Stomach (tissue), 4 donors: ENCODE measurements around the gene SFMBT2.

Experiments
- POLR2A ChIP-seq, 4 donors: fragments of 450-650 bp; IDR thresholded peaks; one replicate each; pipeline ENCODE4 v1.6.1; 2016; ENCODE audit warnings: antibody characterized with exemption in 4 of 4, control low read depth in 2 of 4, mild to moderate bottlenecking in 1 of 4, moderate library complexity in 1 of 4
- POLR2AphosphoS5 ChIP-seq, 3 donors: sonication (generic); formaldehyde crosslinking; IDR thresholded peaks; one replicate each; pipeline ENCODE4 v1.6.1; 2016; ENCODE audit warnings: antibody characterized with exemption in 3 of 3
- TF ChIP-seq, protein P1 (sequence below), 7 experiments: fragments of 450-650 bp in 4 of 7; fragments of 200-600 bp in 3 of 7; sonication (generic) in 3 of 7; IDR thresholded peaks; one replicate each; pipeline ENCODE4 v1.5.1; 2016 to 2019; ENCODE audit warnings: antibody characterized with exemption in 7 of 7, control low read depth in 2 of 7, mild to moderate bottlenecking in 1 of 7

- TF ChIP-seq, protein P1, sequence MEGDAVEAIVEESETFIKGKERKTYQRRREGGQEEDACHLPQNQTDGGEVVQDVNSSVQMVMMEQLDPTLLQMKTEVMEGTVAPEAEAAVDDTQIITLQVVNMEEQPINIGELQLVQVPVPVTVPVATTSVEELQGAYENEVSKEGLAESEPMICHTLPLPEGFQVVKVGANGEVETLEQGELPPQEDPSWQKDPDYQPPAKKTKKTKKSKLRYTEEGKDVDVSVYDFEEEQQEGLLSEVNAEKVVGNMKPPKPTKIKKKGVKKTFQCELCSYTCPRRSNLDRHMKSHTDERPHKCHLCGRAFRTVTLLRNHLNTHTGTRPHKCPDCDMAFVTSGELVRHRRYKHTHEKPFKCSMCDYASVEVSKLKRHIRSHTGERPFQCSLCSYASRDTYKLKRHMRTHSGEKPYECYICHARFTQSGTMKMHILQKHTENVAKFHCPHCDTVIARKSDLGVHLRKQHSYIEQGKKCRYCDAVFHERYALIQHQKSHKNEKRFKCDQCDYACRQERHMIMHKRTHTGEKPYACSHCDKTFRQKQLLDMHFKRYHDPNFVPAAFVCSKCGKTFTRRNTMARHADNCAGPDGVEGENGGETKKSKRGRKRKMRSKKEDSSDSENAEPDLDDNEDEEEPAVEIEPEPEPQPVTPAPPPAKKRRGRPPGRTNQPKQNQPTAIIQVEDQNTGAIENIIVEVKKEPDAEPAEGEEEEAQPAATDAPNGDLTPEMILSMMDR (IDR thresholded peaks at IDR 0.05), result no peak
- TF ChIP-seq POLR2A (IDR thresholded peaks at IDR 0.05) (no peak), POLR2AphosphoS5 (IDR thresholded peaks at IDR 0.05) (no peak)
Observed at GRCh38 chr10:7318836-7319235, 92.0 kb downstream of the SFMBT2 start.
